WTC11 (cell line): ENCODE results near the gene SLC8A3. TPM values are rescaled to one million over a fixed set of nuclear protein-coding genes. Genes with fewer than 3 reads are reported as not detected.
A peak's percentile ranks its signal among the peaks of the same experiment; 100 is the strongest.

Experiments used
- ATAC-seq: fragments of 200-7000 bp; cut with Tn5 transposase; 2 replicates; pipeline ENCODE4 v1.10.0; 2021; ENCODE audit warnings: mild to moderate bottlenecking, moderate library complexity
- CTCF ChIA-PET: fragments of 300-600 bp; sonication (Branson Sonifier 250); formaldehyde crosslinking; loops from one replicate; lab custom pipeline; 2021; ENCODE audit warnings: antibody characterized with exemption; lab: Charles Lee
- POLR2A ChIA-PET: fragments of 350-600 bp; sonication (Branson Sonifier 250); formaldehyde crosslinking; loops from one replicate; lab custom pipeline; 2021; ENCODE audit warnings: antibody characterized with exemption; lab: Charles Lee
- DNase-seq: peaks from one replicate; pipeline ENCODE4 v3.0.0; 2021; ENCODE audit warnings: low spot score
- H3K27ac Mint-ChIP-seq: 2 replicates; pipeline ENCODE4 v1.8.0; 2021; ENCODE audit warnings: mixed read lengths
- H3K27me3 Mint-ChIP-seq: 2 replicates; pipeline ENCODE4 v1.8.0; 2021; ENCODE audit warnings: low read depth, mild to moderate bottlenecking, moderate library complexity, mixed read lengths
- H3K36me3 Mint-ChIP-seq: 2 replicates; pipeline ENCODE4 v1.8.0; 2021; ENCODE audit warnings: mixed read lengths
- H3K4me1 Mint-ChIP-seq: 2 replicates; pipeline ENCODE4 v1.8.0; 2022; ENCODE audit warnings: mixed read lengths
- H3K4me3 Mint-ChIP-seq: 2 replicates; pipeline ENCODE4 v1.8.0; 2021; ENCODE audit warnings: mild to moderate bottlenecking, moderate library complexity, mixed read lengths
- H3K9me3 Mint-ChIP-seq: 2 replicates; pipeline ENCODE4 v1.8.0; 2021; ENCODE audit warnings: mixed read lengths
- AFF4 ChIP-seq: sonication (generic); formaldehyde crosslinking; IDR thresholded peaks from 2 replicates; pipeline ENCODE4 v1.8.1; 2023; ENCODE audit warnings: mild to moderate bottlenecking, missing genetic modification reagents, borderline replicate concordance
- ATF2 ChIP-seq: sonication (generic); formaldehyde crosslinking; IDR thresholded peaks from 2 replicates; pipeline ENCODE4 v1.8.1; 2022; ENCODE audit warnings: low read depth, missing genetic modification reagents, borderline replicate concordance
- CBFB ChIP-seq: sonication (generic); formaldehyde crosslinking; IDR thresholded peaks from 2 replicates; pipeline ENCODE4 v1.8.1; 2022; ENCODE audit warnings: mild to moderate bottlenecking, low read depth, missing genetic modification reagents
- ELF4 ChIP-seq: sonication (generic); formaldehyde crosslinking; IDR thresholded peaks from 2 replicates; pipeline ENCODE4 v1.8.1; 2022; ENCODE audit warnings: low read depth, mild to moderate bottlenecking, moderate library complexity, missing genetic modification reagents
- EMX1 ChIP-seq: fragments of 250-450 bp; sonication (Bioruptor Pico); IDR thresholded peaks from 2 replicates; pipeline ENCODE4 v1.8.0; 2021; ENCODE audit warnings: mild to moderate bottlenecking
- ETV6 ChIP-seq: sonication (generic); formaldehyde crosslinking; IDR thresholded peaks from 2 replicates; pipeline ENCODE4 v1.8.1; 2022; ENCODE audit warnings: mild to moderate bottlenecking, missing genetic modification reagents
- FOXP1 ChIP-seq: sonication (generic); formaldehyde crosslinking; IDR thresholded peaks from 2 replicates; pipeline ENCODE4 v1.8.0; 2022; ENCODE audit warnings: missing genetic modification reagents, mild to moderate bottlenecking, moderate library complexity, borderline replicate concordance
- IRF2 ChIP-seq: sonication (generic); formaldehyde crosslinking; IDR thresholded peaks from 2 replicates; pipeline ENCODE4 v1.8.0; 2022; ENCODE audit warnings: low read depth, missing genetic modification reagents, borderline replicate concordance
- JAZF1 ChIP-seq: fragments of 250-450 bp; sonication (Bioruptor Pico); IDR thresholded peaks from 2 replicates; pipeline ENCODE4 v1.9.0; 2021; ENCODE audit warnings: moderate library complexity, mild to moderate bottlenecking, inconsistent platforms
- JUN ChIP-seq: sonication (generic); formaldehyde crosslinking; IDR thresholded peaks from 2 replicates; pipeline ENCODE4 v1.8.0; 2023; ENCODE audit warnings: mild to moderate bottlenecking, missing genetic modification reagents
- MLX ChIP-seq: sonication (generic); formaldehyde crosslinking; IDR thresholded peaks from 2 replicates; pipeline ENCODE4 v1.8.1; 2023; ENCODE audit warnings: mild to moderate bottlenecking, missing genetic modification reagents, moderate library complexity
- NFYB ChIP-seq: sonication (generic); formaldehyde crosslinking; conservative IDR thresholded peaks from 2 replicates; pipeline ENCODE4 v1.8.0; 2022; ENCODE audit warnings: low read depth, missing genetic modification reagents
- OVOL2 ChIP-seq: fragments of 250-450 bp; sonication (Bioruptor Pico); IDR thresholded peaks from 2 replicates; pipeline ENCODE4 v1.9.0; 2021; ENCODE audit warnings: mild to moderate bottlenecking, borderline replicate concordance
- PRRX2 ChIP-seq: fragments of 250-450 bp; sonication (Bioruptor Pico); IDR thresholded peaks from 2 replicates; pipeline ENCODE4 v1.8.0; 2021; ENCODE audit warnings: mild to moderate bottlenecking
- RORB ChIP-seq: fragments of 250-450 bp; sonication (Bioruptor Pico); IDR thresholded peaks from 2 replicates; pipeline ENCODE4 v1.9.0; 2021; ENCODE audit warnings: mild to moderate bottlenecking
- SOX15 ChIP-seq: fragments of 250-450 bp; sonication (Bioruptor Pico); IDR thresholded peaks from 2 replicates; pipeline ENCODE4 v1.9.0; 2021; ENCODE audit warnings: mild to moderate bottlenecking
- TEAD4 ChIP-seq: sonication (generic); formaldehyde crosslinking; IDR thresholded peaks from 2 replicates; pipeline ENCODE4 v1.8.0; 2022; ENCODE audit warnings: mild to moderate bottlenecking, missing genetic modification reagents
- USF2 ChIP-seq: sonication (generic); formaldehyde crosslinking; IDR thresholded peaks from 2 replicates; pipeline ENCODE4 v1.8.1; 2023; ENCODE audit warnings: mild to moderate bottlenecking, missing genetic modification reagents, moderate library complexity
- ZBTB21 ChIP-seq: sonication (generic); formaldehyde crosslinking; IDR thresholded peaks from 2 replicates; pipeline ENCODE4 v1.8.1; 2023; ENCODE audit warnings: mild to moderate bottlenecking, missing genetic modification reagents, borderline replicate concordance
- ZNF121 ChIP-seq: sonication (generic); formaldehyde crosslinking; IDR thresholded peaks from 2 replicates; pipeline ENCODE4 v1.8.0; 2023; ENCODE audit warnings: missing genetic modification reagents
- ZNF138 ChIP-seq: sonication (generic); formaldehyde crosslinking; conservative IDR thresholded peaks from 2 replicates; pipeline ENCODE4 v1.8.1; 2022; ENCODE audit warnings: mild to moderate bottlenecking, moderate library complexity, missing genetic modification reagents
- ZNF396 ChIP-seq: fragments of 250-450 bp; sonication (Bioruptor Pico); IDR thresholded peaks from 2 replicates; pipeline ENCODE4 v1.8.0; 2021; ENCODE audit warnings: mild to moderate bottlenecking, moderate library complexity, borderline replicate concordance
- ZNF416 ChIP-seq: fragments of 250-450 bp; sonication (Bioruptor Pico); IDR thresholded peaks from 2 replicates; pipeline ENCODE4 v1.9.0; 2021; ENCODE audit warnings: mild to moderate bottlenecking, inconsistent platforms
- ZNF671 ChIP-seq: fragments of 250-450 bp; sonication (Bioruptor Pico); IDR thresholded peaks from 2 replicates; pipeline ENCODE4 v1.8.0; 2021; ENCODE audit warnings: mild to moderate bottlenecking
- ZSCAN18 ChIP-seq: fragments of 250-450 bp; sonication (Bioruptor Pico); IDR thresholded peaks from 2 replicates; pipeline ENCODE4 v2.1.2; 2022; ENCODE audit warnings: mild to moderate bottlenecking, moderate library complexity
- total RNA-seq: library from RNA; stranded (reverse); gene quantifications from 3 replicates; pipeline ENCODE4 v1.2.3, GENCODE V29; 2021

Gene SLC8A3
- total RNA-seq, 1 experiment from 2014 or later = 0.63 TPM

GRCh38 chr14:70029296-70030132 is 159.2 kb downstream of the SLC8A3 start:
- ATAC-seq (no peak), DNase-seq (no peak)
- Mint-ChIP-seq H3K27me3 (no peaks in the 10 kb centered on the region; the same call in 1 of the 2 replicates), H3K9me3 (no peaks in the 10 kb centered on the region), H3K27ac (no peak overlapping the region), H3K4me1 (peaks cover 17% of the 10 kb centered on the region), H3K4me3 (no peak overlapping the region), H3K36me3 (no peaks in the 10 kb centered on the region)
- POLR2A ChIA-PET = no interaction called here
- TF ChIP-seq ZNF671 (CRISPR knock-in tag) (no peak), OVOL2 (no peak), ZNF416 (CRISPR knock-in tag) (no peak), MLX (CRISPR knock-in tag) (no peak), ATF2 (CRISPR knock-in tag) (no peak), PRRX2 (CRISPR knock-in tag) (no peak), SOX15 (CRISPR knock-in tag) (no peak), RORB (CRISPR knock-in tag) (no peak), ZNF396 (no peak), IRF2 (CRISPR knock-in tag) (no peak), EMX1 (no peak), ELF4 (CRISPR knock-in tag) (no peak), JUN (CRISPR knock-in tag) (no peak), ETV6 (CRISPR knock-in tag) (no peak), CBFB (CRISPR knock-in tag) (no peak), FOXP1 (CRISPR knock-in tag) (no peak), ZNF138 (no peak), ZBTB21 (CRISPR knock-in tag) (no peak)
- TF ChIP-seq, all 79 proteins: peak for 0
- CTCF ChIA-PET = interaction anchor here (0.7 to 3.7 kb wide), 11 partner anchors 8 to 381 kb away, joined by 3 to 81 read pairs (median 5); partner anchors contain the start of gene SMOC1

GRCh38 chr14:70027785-70028428 is 160.8 kb downstream of the SLC8A3 start:
- H3K4me3 Mint-ChIP-seq = no peak overlapping the region
- no peak overlapping the region for H3K27ac Mint-ChIP-seq
- ChIA-PET POLR2A (no interaction called here), CTCF (interaction anchor here (0.6 to 3.7 kb wide), 70 partner anchors 8 to 790 kb away, joined by 3 to 81 read pairs (median 4); partner anchors contain the start of genes SLC10A1 and SMOC1)
- DNase-seq = peak; percentile 91
- no peaks in the 10 kb centered on the region; the same call in 1 of the 2 replicates for H3K27me3 Mint-ChIP-seq
- H3K4me1 Mint-ChIP-seq = peaks cover 13% of the 10 kb centered on the region
- peak; percentile 87 for ATAC-seq
- H3K36me3 Mint-ChIP-seq = no peaks in the 10 kb centered on the region
- H3K9me3 Mint-ChIP-seq = no peaks in the 10 kb centered on the region
- TF ChIP-seq TEAD4 (CRISPR knock-in tag) = no peak
- TF ChIP-seq ZBTB21 (CRISPR knock-in tag) = 0 out of 2 replicates have a peak, but pooled peaks have one; percentile 48
- no peak for TF ChIP-seq AFF4 (CRISPR knock-in tag)
- TF ChIP-seq EMX1 = no peak
- TF ChIP-seq USF2 (CRISPR knock-in tag) = 0 out of 2 replicates have a peak, but pooled peaks have one; percentile 24
- TF ChIP-seq ZSCAN18 (CRISPR knock-in tag) = no peak
- TF ChIP-seq NFYB (CRISPR knock-in tag) = no peak
- no peak for TF ChIP-seq JAZF1 (CRISPR knock-in tag)
- TF ChIP-seq ZNF121 = no peak
